ENCODE measurements around the gene CDHR4.
"Not testable (repeated sequence)": the region's sequence is repeated elsewhere in the genome, so short reads cannot be mapped to it uniquely, and the experiment has no call there.

The CDHR4 gene

DNA sequence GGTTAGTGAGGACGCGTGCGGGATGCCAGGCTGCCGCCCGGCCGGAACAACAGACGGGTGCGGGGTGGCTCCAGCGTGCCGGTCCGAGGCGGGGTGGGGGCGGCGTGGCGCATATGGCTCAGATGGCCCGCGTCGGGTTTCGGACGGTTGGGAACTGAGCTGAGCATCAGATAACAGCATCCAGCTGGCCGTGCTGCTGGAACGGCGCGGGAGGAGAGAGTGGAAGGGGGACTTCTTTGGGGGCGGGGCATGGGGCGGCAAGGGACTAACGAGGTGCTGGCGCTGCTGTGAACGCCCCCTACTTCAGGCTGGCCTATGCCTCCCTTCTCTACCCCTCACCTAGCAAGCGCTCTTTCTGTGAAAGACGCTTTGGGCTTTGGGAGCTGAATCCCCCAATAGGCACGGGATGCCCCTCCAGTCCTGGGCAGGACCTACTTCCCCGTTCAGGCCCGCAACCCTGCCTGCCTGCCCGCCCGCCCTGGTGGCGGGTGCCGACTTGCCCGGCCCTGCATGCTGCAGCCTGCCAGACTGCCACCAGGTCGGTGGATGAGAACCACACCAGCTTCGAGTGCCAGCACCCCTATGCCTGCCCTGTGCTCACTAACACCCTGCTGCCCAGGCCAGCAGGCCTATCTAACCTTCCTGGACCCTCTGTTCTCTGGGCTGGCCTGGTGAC lies 3.9 kb upstream of the CDHR4 start:
- peak; percentile 36 for DNase-seq

DNA sequence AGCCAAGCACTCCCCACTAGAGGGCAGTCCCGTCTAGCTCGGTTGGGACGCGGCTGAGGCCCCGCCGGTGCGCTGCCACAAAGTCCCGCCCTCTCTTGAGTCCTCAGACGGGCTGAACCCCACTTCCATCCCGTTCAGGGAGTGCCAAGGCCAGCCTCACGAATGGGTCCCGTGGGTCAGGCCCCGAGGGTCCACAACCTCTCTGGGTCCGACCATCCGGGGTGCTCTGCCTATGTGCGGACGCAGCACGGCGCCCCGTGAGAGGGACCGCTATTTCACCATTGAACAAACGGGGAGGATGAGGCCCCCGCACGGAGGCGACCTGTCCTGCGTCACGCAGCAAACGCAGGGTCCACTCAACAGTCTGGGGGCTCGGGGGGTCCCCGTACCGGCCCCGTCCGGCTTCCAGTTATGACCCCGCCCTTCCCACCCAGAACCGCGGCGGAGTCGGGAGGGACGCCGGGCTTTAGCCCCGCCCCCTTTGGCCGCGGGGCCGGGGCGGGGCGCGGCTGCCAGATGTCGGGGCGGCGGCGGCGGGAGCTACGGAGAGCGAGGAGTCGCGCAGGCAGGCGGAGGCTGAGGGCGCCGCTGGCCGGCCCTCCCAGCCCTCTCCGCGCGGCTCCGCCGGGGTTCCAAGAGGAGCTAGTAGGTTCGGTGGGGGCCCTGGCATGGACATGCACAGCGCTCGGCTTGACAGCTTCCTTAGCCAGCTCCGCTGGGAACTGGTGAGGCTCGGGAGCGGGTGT lies 3.2 kb upstream of the CDHR4 start, which contains the start of gene INKA1:
Gene INKA1, plus strand, starts transcription at position 543 of the 746 bp plus-strand sequence. Its CDS starts 132 bp downstream, at position 675.
- peak; percentile 87 for DNase-seq

DNA sequence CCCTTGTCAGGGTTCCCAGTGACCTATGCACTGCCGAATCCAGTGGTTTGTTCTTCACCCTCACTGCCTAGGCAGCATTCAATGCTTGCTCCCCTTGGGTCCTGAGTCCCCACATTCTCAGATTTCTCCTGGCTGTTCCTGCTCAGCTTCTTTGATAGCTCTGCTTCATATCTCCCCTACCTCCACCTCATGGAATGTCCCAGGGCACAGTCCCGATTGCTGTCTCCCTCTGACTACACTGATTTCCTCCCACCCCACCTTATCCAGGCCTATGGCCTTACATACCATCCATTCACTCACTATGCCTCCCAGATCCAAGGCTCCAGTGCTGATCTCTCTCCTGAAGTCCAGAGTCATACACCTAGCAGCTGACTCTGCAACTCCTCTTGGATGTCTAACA lies 1.5 kb upstream of the CDHR4 start:
- no peak for DNase-seq

DNA sequence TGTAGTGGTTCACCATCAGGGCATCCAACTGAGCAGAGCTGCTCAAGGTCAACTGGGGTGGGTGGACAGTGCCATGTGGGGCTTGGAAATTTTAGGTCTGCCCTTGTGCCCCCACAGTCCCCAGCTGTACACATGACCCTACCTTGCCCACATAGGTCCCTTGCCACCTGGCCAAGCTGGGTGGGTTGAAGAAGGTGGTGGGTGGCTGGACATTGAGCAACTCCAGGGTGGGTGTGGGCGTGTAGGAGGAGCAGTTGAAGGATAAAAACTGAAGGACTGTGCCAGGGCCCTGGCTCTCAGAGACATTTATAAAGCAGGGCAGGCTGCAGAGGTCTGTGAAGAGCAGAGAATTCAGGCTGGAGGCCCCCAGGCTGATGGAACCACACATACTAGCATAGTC lies 568 bp downstream of the CDHR4 start:
- no peak for DNase-seq

DNA sequence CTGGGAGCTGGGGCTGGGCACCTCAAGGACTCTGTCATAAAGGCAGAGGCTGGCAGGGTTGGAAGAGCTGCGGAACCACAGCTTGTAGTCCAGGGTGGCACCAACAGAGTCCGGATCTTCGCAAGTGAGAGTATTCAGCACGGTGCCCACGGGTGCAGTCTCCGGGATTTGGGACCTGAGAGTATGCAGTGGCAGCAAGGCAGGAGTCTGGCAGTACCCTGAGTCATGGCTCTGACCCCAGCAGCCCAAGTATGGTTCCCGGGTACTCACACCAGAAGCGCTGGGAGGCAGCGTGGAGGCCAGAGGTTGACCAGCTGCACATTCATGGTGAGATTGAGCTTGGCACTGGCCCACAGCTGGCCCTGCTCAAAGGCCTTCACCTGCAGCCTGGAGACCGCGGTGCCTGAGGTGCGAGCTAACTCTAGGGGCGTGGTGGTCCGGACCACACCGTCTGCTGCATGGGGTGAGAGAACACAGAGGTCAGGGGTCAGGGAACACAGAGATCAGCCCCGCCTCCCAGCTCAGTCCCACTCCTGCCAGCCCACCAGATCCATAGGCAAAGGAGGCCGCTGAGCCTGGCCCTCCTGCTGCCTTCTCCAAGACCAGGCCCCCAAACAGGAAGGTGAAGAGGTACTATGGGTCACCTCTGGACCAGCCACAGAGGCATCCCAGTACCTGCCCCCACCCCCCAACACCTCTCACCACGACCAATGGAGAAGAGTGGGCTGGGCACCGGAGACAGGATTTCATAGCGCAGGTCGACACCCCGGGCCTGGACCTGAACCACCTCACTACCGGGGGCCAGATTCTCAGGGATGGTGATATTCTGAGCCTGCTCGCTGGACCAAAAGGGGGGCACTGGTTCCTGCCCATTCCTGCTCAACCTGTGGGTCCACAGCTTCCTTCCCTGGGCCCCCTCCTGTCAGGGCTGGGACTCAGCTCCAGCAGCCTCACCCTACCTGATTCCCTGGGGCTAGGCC lies 4.5 kb downstream of the CDHR4 start:
- no peak for DNase-seq

DNA sequence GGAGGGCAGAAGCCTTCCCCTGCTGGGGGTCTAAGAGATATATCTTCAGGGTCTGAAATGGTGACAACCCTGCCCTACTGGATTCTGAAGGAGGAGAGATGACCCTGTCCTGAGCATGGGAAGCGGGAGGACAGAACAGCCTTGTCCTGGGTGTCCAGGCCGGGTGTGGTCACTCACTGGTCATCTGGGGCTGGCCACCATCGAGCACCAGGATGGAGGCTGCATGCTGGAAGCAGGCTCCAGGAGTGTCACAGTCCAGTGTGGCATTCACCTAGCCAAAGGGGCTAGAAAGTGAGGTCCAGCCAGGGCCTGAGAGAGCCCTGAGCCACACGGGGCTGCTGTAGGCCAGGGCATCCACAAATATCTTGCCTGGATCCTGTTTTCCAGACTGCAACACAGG lies 5.2 kb downstream of the CDHR4 start:
- DNase-seq = no peak

DNA sequence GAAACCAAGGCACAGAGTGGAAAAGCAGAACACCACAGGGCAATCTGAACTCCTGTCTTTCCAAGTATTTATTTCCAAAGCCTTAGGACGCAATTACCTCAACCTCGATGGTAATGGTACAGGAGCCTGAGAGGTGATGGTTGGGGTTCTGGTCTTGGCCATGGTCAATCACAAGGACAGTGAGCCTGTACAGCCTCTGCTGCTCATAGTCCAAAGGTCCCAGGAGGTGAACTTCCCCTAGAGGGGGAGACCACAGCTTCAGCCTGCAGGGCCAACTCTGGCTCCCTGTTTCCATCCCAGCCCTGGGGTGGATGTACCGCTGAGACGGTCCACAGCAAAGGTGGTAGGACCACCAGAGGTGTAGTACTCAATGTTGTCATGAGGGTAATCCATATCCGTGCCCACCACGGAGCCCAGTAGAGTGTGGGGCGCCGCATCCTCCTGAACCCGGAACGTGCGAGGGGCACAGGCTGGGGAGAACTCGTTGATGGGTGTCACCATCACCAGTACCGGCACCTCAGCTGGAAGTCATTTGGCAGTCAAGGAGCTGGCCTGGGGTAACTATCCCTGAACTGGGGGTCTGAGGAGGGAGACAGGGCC lies 6.1 kb downstream of the CDHR4 start:
- no peak for DNase-seq

DNA sequence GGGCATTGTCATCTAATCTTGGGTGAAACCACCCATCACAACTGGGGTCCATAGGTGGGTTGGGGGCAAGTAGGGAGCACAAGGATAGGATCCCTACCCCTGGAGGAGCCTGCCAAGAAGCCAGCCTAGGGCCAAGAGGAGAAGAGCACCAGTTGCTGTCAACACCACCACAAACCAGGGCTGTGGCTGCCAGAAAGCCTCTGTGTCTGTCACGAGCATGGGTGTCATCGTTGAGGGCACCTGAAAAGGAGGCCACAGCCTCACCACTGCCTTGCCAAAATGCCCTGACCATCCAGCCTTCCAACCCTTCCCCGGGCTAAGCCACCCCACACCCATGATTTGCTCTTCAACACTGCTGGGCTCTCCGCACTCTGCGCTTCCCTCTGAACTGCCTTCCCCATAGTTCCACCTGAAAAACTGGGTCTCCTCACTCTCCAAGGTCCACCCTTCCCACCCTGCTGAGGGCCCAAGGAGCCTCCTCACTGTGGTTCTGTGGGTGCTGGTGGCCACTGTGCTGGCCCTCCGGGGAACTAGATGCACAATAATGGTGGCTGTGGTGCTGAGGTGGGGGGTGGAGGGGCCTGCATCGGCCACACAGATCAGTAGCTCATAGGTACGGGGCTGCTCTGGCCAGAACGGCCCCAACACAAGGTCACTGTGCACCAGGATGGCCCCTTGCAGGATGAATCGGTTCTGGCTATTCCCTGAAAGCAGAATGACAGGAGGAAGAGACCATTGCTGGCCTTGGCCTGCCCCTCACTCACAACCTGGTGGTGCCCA lies 7.1 kb downstream of the CDHR4 start:
- DNase-seq = no peak

DNA sequence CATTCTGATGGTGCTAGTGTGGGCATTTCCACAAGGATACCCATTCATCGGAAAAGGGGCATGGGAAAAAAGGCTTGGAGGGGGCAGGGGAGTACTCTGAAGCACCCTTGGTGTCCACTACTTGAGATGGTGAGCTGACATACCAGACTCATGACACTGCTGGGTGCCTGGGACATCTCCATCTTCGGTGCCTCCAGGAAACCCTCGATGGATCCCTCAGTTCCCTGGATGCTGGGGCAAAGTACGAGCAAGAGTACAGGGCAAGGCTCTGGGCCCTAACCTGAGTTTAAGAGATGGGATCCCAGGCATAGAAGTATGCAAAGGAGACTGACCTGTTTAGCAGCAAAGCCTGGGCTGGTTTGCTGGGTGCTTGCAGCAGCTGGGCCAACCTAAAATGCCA lies 8.1 kb downstream of the CDHR4 start:
- DNase-seq = no peak

DNA sequence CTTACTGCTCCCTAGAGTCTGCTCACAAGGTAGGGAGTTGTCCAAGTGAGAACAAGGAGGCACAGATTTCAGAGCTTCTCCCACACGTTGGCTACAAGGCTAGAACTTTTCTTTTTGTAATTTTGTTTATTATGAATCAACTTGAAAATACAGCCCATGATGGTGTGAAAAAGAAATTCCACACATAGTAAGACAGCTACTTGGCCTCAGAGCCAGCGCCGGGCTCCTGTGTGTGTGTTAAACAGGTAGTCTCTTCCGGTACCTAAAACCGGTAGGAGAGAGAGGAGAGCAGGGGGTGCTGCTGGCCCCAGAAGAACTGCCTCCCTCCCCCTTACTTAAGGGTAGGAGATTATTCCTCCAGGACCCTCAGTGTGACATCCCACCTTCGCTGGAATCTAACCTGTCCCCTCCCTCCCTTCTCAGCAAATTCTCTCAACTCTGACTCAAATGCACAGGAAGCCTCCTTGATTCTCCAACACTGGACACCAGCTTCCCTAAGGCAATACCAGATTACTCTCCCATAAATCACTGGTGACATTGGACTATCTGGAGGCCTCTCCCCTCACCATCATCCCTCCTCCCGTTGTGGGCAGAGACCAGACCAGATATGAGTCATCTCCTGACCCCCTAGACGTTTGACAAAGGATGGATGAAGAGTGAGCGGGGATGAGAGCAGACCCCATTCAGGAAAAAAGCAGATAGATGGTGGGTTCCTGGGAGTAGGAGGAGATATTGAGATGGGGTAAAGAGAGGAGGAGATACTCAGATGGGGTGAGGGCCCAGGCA lies 8.9 kb downstream of the CDHR4 start:
- no peak for DNase-seq

DNA sequence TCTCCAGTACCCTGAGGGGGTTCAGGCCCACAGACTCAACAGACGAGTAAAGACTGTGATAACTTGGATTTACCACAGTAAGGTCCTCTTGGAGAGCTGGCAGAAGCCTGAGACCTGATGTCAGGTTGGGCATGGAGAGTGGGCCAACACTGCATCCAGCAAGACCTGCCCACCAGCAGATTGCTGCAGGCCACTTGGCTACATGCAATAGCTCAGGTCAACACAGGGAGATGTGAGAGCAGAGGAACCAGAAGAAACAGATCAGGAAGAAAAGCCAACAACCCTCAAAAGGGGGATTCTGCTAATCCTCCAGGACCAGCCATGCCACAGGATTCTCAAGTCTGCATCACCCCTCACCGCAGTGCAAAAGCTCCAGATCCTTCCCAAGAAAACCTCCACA lies 11.6 kb downstream of the CDHR4 start:
- DNase-seq = no peak

DNA sequence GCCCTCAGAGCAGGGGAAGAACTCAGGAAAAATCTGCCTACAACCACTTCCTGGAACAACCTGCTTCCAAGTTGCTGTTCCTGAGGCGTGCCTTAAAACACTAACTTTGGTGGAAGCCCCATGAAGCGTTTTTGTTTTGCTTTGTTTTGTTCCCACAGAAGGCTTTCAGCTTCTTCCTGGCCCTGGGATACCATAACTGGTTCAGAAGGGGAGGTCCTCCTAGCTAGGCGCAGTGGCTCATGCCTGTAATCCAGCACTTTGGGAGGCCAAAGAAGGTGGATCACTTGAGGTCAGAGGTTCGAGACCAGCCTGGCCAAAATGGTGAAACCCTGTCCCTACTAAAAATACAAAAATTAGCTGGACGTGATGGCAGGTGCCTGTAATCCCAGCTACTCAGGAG lies 12.1 kb downstream of the CDHR4 start:
- no peak for DNase-seq

DNA sequence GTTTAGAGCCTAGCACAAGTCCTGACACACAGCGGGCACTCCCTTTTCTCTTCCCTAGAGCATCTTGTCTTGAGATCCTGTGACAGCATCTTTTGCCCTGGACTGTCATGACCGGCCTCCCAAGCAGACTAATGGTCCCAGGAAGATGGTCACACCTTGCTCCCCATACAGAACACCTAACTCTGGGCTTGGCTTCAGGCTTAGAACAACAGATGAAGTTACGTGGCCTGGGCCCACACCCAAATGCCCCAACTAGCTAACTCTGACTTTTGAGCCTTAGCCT lies 12.6 kb downstream of the CDHR4 start:
- no peak for DNase-seq

DNA sequence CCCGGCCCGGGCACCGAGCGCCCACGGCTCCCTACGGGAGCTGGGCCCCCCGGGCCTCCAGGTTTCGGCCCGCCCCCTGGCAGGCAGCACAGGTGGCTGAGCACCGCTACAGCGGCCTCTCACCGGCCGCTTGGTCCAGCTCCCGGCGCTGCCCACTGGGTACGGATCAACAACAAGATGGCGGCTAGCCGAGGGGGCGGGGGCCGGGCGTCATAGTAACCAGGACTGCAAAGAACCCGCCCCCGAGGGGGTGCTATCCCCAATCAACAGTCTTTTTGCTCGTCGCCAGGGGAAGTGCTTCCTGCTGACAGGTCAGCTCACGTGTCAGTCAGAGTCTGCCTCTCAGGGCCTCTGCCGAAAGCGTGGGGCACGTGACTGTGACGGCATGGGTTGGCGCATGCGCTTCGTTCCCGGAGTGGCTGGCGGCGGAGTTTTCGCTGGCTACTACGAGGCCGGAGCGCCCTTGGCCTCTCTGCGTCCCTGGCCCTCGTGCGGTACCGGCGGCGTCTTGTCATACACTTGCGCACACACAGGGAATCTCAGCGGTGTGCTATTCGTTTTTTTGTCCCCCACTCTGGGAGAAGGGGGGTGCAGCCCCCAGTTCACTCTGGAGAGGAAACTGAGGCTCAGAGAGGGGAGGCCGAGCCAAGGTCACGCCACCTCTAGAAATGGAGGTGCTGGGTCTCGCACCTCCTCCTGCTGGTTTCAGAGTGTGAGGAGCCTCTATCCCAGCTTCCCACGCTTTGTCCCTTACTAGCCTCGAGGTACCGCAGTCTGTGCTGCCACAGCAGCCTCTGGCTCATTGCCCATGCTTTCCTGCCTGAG lies 13.1 kb downstream of the CDHR4 start, which contains the start of gene IP6K1:
Gene IP6K1, minus strand, starts transcription at position 186 of the 825 bp plus-strand sequence. CDS start 38,502 bp downstream, outside the sequence.
- peak; percentile 99 for DNase-seq

DNA sequence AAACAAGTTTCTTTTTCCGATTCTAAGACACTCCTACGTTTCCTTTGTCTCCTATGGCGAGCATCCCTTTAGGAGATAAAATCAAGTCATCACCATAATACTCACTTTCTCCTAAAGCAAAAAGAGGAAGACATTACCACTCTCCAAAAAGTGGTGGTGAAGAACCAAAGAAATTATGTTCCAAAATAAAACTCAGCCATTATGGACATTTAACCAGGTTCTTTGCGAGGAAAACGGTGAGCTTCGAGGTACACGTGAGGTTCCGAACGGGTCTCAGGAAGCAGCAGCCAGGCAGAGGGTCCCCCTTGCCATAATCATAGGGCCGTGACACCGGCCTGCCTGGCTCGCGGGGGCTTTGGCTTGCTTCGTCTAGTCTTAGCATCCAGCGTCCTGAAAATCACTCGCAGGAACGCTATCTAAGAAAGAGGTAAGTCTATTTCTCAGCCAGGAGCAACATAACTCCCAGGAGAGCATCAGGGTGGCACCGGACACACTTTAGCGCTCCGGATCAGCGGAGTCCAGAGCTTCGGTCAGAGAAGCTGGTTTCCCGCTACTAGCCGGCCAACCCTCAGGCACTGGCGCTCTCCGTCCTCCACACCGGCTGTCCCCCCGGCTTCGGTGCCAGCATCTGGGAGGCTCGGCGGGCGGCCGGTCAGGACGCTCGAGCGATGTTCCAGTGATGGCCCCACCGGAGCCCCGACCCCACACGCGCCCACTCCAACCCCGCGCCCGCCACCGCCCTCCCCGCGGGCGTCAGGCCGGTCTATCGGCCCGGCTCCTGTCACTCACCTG lies 13.9 kb downstream of the CDHR4 start:
- DNase-seq = peak; percentile 14

DNA sequence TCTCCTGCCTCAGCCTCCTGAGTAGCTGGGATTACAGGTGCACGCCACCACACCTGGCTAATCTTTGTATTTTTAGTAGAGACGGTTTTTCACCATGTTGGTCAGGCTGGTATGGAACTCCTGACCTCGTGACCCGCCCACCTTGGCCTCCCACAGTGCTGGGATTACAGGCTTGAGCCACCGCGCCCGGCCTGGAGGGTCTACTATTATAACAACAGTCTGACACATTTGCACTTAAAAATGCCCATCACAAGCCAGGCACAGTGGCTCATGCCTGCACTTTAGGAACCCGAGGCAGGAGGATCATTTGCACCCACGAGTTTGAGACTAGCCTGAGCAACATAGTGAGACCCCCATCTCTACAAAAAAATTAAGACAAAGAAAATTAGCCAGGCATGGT lies 17.4 kb downstream of the CDHR4 start:
- DNase-seq = not testable (repeated sequence)

DNA sequence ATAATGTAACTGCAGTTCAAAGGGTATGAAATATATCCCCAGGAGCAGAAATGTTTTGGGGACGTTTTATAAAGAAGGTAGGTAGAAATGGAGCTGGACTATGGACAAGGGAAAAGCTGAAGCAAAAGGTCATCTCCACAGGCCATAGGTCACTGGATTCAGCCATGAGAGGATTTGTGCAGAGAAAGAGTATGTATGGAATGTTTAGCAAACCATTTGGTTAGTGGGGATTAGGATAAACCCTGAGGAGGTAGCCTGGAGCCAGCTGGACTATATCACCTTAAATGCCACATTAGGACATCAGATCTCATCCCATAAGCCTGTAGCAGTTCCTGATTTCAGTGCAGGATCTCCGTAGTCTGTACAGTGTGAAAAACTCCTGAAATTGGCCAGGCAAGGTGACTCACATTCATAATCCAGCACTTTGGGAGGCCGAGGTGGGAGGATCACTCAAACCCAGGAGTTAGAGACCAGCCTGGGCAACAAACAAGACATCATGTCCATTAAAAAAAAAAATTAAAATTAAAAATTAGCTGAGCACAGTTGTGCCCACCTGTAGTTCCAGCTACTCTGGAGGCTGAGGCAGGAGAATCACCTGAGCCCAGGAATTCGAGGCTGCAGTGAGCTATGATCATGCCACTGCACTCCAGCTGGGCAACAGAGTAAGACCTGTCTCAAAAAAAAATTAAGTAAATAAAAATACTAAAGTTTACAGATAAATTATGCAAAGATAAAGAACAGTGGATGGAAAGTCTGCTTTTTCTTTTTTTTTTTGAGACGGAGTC lies 18.1 kb downstream of the CDHR4 start:
- no peak for DNase-seq

DNA sequence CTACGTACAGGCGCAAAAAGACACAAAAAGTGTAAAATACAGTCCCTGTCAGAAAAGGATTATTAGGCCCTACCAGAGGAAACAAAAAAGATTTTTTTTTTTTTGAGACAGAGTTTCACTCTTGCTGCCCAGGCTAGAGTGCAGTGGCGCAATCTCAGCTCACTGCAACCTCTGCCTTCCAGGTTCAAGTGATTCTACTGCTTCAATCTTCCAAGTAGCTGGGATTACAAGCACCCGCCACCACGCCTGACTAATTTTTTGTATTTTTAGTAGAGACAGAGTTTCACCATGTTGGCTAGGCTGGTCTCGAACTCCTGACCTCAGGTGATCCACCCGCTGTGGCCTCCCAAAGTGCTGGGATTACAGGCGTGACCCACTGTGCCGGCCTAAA lies 18.7 kb downstream of the CDHR4 start:
- DNase-seq = not testable (repeated sequence)
